Measurements from ENCODE around the gene ZNF492. TPM values are rescaled to one million over a fixed set of nuclear protein-coding genes. Genes with fewer than 3 reads are reported as not detected.
A peak's percentile ranks its signal among the peaks of the same experiment; 100 is the strongest.

ZNF492 gene
- total RNA-seq, 1 donor from 2014 or later, result not detected

DNA sequence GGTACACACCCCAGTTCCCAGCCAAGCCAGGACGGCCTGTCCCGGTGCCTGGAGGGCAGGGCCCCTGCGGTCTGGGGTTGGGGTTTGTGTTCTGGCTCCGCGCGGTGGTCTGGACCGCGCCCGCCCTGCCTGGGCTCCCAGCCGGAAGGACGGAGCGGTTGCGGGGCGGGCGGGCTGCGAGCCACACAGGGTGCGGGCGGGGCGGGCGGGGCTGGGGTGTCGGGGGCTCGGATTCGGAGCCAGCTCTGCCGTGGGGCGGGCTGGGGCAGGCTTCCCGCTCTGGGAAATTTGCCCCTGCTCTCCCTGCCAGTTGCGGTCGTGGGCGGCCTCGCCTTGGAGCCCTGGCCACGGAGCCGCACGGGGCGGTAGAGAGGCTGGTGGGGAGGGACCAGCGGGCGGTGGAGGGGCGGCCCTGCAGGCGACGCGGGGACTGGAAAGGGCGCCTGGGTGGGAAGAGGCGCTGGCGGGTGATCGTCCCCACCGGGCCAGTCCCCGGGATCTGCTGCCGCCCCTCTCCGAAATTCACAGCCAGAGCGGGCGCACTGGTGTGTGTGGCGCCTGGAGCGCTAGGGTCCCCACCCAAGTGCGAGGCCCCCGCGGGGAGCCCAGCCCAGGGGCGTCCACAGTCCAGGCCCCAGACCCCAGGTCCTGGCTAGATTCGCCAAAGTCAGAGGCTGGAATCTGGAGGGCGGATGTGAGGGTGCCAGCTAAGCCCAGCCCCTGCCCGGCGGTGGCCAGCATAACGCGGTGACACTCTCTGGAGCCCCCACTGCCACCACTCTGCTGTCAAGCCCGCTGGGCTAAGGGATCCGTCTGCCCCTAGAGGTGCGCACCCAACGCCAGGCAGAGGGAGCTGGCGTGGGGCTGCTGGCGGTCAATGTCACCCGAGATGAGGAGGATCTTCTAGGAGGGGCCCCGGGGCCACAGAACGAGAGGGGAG lies 11.0 kb upstream of the ZNF492 start:
- no peaks in the 10 kb centered on the region for H3K9me3 ChIP-seq
- intact Hi-C loops (cut with DNase I), result no loop called here

DNA sequence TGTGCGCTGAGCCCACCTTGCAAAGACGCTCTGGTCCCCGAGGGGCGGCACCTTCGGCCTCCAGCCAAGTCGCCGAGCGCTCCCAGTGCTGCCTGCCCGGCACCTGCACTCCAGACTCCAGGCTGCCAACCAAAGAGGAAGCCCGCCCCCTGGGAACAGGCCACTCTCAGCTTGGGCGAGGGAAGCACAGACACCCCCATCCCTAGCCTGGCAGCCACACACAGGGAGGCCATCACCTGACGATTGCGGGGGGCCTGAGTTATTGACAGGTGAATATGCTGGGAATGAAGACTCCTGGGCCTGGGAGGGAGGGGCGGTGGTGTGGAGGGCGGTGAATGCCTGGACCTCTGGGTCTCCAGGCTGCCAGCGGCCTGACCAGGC lies 10.3 kb upstream of the ZNF492 start:
- Histone ChIP-seq H3K4me1 (peaks cover 9% of the 10 kb centered on the region), H3K27me3 (no peaks in the 10 kb centered on the region), H3K4me3 (no peak overlapping the region), H3K27ac (no peak overlapping the region), H3K9me3 (no peaks in the 10 kb centered on the region), H3K36me3 (no peaks in the 10 kb centered on the region)
- TF ChIP-seq POLR2A (IDR thresholded peaks at IDR 0.05), result no peak
- TF ChIP-seq CTCF (IDR thresholded peaks at IDR 0.05), result no peak
- TF ChIP-seq POLR2AphosphoS5 (IDR thresholded peaks at IDR 0.05; ENCODE audit: insufficient read depth in 1 of 2, low read depth in 1 of 2), result no peak
- peak in 1 of 2 donors; percentile 80 for DNase-seq (ENCODE audit: extremely low spot score in 2 of 2)
- intact Hi-C loops (cut with DNase I), result no loop called here

More for the DNA sequence above, 11.0 kb upstream of the ZNF492 start:
- DNase-seq (ENCODE audit: extremely low spot score in 2 of 2), result peak in 1 of 2 donors; percentile 54
- no peaks in the 10 kb centered on the region for H3K36me3 ChIP-seq
- H3K27me3 ChIP-seq, result no peaks in the 10 kb centered on the region
- H3K27ac ChIP-seq, result no peak overlapping the region
- no peak for TF ChIP-seq CTCF (IDR thresholded peaks at IDR 0.05)
- no peak for TF ChIP-seq POLR2A (IDR thresholded peaks at IDR 0.05)
- no peak for TF ChIP-seq POLR2AphosphoS5 (IDR thresholded peaks at IDR 0.05; ENCODE audit: insufficient read depth in 1 of 2, low read depth in 1 of 2)
- peak overlapping the region; percentile 9 to 29 for H3K4me3 ChIP-seq
- peaks cover 9% of the 10 kb centered on the region for H3K4me1 ChIP-seq

- no peaks in the 10 kb centered on the region for H3K27me3 ChIP-seq
- no peaks in the 10 kb centered on the region for H3K36me3 ChIP-seq
- intact Hi-C loops (cut with DNase I), result no loop called here
- TF ChIP-seq POLR2A (IDR thresholded peaks at IDR 0.05), result no peak
- no peak overlapping the region for H3K27ac ChIP-seq
- no peak overlapping the region for H3K4me3 ChIP-seq
- peak in 1 of 2 donors; percentile 29 for DNase-seq (ENCODE audit: extremely low spot score in 2 of 2)
- peaks cover 9% of the 10 kb centered on the region for H3K4me1 ChIP-seq
- no peaks in the 10 kb centered on the region for H3K9me3 ChIP-seq
Observed at GRCh38 chr19:22625266-22626035, 8.7 kb upstream of the ZNF492 start.

DNA sequence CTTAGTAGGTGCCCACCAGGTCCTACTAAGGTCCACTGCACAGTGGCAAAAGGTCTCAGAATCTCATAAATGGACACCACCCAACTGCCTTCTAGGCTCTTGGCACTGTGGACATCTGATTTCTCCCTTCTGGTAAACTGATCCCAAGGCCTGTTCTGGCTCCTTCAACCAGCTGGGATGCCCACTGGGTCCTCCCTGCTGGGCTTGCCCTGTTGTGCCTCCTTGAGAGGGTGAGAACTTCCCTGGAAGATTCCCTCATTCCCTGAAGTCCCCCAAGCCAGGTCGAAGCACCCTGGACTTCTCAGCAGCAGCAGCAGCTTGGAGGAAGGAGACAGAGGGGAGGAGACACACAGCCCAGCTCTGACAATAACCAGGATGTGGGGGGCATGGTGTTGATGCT lies 6.6 kb upstream of the ZNF492 start:
- no peak overlapping the region for H3K27ac ChIP-seq
- H3K36me3 ChIP-seq, result no peaks in the 10 kb centered on the region
- no peaks in the 10 kb centered on the region for H3K9me3 ChIP-seq
- intact Hi-C loops (cut with DNase I), result no loop called here
- no peaks in the 10 kb centered on the region for H3K27me3 ChIP-seq
- peaks cover 9% of the 10 kb centered on the region for H3K4me1 ChIP-seq
- TF ChIP-seq CTCF (IDR thresholded peaks at IDR 0.05) (no peak), POLR2AphosphoS5 (IDR thresholded peaks at IDR 0.05; ENCODE audit: insufficient read depth in 1 of 2, low read depth in 1 of 2) (no peak), POLR2A (IDR thresholded peaks at IDR 0.05) (no peak)
- peak in 1 of 2 donors; percentile 58 for DNase-seq (ENCODE audit: extremely low spot score in 2 of 2)
- H3K4me3 ChIP-seq, result no peak overlapping the region

GRCh38 chr19:22628401-22628800 lies 5.7 kb upstream of the ZNF492 start:
- intact Hi-C loops (cut with DNase I), result no loop called here
- no peak for TF ChIP-seq POLR2AphosphoS5 (IDR thresholded peaks at IDR 0.05; ENCODE audit: insufficient read depth in 1 of 2, low read depth in 1 of 2)
- TF ChIP-seq POLR2A (IDR thresholded peaks at IDR 0.05), result no peak
- TF ChIP-seq CTCF (IDR thresholded peaks at IDR 0.05), result no peak
- Histone ChIP-seq H3K27ac (no peak overlapping the region), H3K4me3 (no peak overlapping the region), H3K36me3 (no peaks in the 10 kb centered on the region), H3K4me1 (peaks cover under 1% of the 10 kb centered on the region), H3K9me3 (no peaks in the 10 kb centered on the region), H3K27me3 (no peaks in the 10 kb centered on the region)
- DNase-seq (ENCODE audit: extremely low spot score in 2 of 2), result peak in 1 of 2 donors; percentile 60
